Testis (tissue), 2 donors: Measurements from ENCODE around the gene SLC45A1.

ENCODE experiments used
- POLR2A ChIP-seq: fragments of 450-650 bp; IDR thresholded peaks from one replicate; pipeline ENCODE4 v1.6.1; 2017; ENCODE audit warnings: antibody characterized with exemption, mild to moderate bottlenecking, moderate library complexity
- TF ChIP-seq, protein P1 (sequence below), 3 experiments: fragments of 450-650 bp in 2 of 3; fragments of 200-600 bp in 1 of 3; sonication (generic) in 1 of 3; IDR thresholded peaks; one replicate each; pipeline ENCODE4 v1.5.1; 2016 to 2019; ENCODE audit warnings: antibody characterized with exemption in 3 of 3, mild to moderate bottlenecking in 2 of 3, moderate library complexity in 1 of 3

DNA sequence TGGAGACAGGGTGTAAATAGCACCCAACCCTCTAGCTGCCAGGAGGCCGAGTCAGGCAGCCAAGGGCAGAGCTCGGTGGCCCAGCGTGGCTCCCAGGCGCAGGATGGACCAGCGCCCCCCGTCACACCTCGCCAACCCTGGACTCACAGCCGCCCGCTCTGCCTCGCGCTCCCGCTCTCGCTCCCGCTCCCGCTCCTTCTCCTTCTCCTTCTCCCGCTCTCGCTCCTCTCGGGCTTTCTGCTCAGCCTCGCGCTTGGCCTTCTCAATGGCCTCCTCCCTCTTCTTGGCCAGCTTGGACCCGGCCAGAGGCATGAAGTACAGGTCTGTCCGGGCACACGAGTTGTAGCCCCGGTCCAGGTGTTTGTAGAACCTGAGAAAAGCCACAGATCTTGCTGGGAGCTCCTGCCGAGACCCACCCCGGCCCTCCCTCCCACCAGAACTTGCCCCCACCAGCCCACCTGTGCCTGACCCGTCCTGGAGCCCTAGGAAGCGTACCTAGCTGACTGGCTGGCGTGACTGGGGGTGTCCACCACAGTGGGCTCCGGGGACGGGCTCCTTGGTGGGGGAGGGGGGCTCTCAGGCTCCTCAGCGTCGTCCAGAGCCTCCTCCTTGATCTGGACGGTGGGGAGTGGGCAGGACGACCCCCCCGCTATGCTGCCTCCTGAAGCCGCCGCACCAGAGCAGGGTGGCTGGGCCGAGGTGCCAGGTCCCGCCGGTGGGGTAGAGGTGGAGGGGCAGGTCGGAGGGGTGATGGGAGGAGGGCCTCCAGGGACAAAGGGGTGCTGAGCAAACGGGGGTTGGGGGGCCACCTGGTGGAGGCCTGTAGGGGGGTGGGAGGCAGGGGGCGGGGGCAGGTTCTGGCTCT lies 41.9 kb downstream of the SLC45A1 start:
- TF ChIP-seq POLR2A, result no peak
- TF ChIP-seq, protein P1, sequence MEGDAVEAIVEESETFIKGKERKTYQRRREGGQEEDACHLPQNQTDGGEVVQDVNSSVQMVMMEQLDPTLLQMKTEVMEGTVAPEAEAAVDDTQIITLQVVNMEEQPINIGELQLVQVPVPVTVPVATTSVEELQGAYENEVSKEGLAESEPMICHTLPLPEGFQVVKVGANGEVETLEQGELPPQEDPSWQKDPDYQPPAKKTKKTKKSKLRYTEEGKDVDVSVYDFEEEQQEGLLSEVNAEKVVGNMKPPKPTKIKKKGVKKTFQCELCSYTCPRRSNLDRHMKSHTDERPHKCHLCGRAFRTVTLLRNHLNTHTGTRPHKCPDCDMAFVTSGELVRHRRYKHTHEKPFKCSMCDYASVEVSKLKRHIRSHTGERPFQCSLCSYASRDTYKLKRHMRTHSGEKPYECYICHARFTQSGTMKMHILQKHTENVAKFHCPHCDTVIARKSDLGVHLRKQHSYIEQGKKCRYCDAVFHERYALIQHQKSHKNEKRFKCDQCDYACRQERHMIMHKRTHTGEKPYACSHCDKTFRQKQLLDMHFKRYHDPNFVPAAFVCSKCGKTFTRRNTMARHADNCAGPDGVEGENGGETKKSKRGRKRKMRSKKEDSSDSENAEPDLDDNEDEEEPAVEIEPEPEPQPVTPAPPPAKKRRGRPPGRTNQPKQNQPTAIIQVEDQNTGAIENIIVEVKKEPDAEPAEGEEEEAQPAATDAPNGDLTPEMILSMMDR (IDR thresholded peaks at IDR 0.05), result no peak
